HG02885 (cell line): Measurements from ENCODE around the gene DENND1A.

Experiments
- ATAC-seq: cut with Tn5 transposase; IDR thresholded peaks from one replicate; pipeline ENCODE4 v1.9.1; 2021; ENCODE audit warnings: mild to moderate bottlenecking; ENCODE audit not compliant: unreplicated experiment, poor library complexity

The DENND1A gene

DNA sequence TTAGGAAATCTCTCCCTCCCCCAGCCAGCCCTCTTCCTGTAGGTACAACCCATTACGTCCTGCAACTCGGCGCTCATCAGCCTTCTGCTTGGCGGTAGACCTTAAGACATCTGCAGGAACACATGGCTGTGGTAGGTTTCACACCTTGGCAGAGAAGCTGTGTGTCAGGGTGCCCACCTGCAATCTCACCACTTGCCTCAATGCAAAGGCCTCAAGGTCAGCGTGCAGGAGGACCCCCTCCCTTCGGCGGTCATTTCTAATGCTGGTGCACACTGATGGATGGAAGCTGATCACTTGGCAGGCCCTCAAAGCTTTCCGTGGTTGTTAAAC is 506.6 kb downstream of the DENND1A start:
- no peak for ATAC-seq

GRCh38 chr9:123422635-123423310 is 507.2 kb downstream of the DENND1A start:
- ATAC-seq = no peak

DNA sequence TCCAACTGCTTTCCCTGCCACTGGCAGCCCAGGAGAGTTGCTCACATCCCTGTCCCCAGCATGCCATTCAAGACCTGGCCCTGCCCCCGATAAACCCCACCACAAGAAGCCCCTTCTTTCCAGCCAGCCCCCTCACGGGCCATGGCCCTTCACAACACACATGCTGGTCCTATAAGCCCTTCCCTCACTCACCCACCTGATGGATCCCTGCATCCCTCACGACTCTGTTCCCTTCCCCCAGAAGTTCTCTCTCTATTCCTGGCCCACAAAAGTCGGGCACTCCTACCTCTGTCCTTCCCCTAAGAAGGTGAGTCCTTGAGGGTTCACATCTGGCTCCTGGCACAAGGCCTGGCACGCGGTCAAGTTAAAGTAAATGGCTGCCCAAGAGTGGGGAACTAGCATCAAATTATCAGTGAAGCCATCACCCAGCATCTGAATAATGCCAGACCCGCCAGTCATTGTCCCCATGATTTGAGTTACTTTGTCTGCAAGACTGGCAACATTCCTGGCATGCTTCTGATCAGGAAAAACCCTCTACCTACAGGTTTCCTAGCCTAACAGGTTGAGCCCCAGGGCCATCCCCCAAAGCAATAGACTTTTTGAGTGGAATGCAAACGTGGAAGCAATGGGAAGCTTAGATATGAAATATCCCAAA is 508.0 kb downstream of the DENND1A start:
- ATAC-seq = no peak

DNA sequence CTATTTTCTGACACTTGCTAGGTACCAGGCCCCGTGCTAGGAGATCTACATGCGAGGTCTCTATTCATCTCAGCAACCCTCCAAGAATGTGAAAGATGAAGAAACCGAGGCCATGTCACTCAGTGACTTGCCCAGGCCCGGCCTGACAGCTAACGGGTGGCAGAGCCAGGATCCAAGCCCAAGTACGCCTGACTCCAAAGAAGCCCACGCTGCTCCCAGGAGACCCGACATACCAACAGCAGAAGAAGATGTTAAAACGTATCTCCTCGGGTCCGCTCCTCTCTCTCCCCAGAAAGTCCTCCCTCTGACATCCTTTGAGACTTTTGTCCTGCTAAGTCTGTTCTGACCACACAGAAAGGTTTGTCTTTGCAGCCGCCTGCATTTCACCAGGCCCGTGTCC is 508.7 kb downstream of the DENND1A start:
- no peak for ATAC-seq

DNA sequence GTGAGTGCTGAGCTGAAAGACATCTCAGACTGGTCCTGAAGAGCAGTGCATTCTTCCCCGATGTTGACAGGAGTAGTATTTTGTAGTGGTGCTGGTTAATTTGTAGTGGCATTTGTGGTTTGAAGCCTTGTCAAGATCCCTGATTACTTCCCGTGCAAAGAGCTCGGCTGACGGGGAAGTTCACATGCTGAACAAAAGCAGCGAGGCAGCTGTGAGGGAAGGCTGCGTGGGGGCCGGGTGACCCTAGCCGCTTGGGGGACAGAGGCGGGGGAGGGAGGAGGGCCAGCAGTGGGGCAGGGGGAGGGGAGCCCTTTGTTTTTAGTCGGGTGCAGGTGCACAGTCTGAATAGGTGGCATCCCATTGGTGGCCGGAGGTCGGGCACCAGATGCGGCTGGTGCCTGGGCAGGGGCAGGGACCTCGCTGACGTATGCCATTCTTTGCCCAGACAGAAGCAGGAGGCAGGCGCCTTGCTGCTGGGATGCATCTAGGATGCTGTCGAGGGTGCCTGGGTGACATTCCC is 509.3 kb downstream of the DENND1A start:
- no peak for ATAC-seq

DNA sequence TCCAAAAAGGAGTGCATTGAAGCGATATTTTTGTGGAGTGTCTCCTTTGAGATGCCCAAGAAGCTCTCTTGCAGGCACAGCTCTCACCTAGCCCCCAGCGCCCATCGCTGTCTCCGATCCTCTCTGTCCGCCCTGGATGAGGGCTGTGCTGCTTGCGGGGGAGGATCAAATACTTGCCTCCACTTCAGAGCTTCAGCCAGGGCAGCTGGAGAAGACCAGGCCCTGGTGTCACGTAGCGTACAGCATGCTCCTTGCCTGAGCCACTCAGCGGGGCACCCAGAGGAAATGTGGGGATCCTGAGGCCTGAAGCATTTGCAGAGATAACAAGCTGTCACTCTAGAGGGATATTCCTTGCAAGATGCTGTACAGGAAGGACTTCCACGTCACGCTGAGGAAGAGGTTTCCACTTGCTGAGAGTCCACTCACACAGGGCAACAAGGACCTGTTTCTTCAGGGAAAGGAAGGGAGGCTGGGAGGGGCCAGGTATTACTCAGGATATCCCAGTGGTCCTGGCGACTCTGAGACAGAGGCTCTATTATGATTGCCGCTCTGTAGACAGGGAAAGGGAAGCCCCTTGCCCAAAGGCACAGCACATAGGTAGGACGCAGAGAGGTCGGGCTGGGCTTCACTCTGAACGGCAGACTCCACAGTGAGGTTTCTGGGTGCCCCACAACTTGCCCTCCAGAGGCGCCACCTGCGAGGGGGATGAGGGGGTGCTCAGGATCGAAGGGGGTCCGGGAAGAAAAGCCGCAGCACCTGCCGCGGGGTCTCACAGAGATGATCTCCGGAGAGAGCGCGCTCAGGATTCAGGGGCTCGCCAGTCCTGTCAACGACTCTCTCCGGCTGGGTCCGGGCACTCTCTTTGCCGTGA is 510.0 kb downstream of the DENND1A start:
- no peak for ATAC-seq

DNA sequence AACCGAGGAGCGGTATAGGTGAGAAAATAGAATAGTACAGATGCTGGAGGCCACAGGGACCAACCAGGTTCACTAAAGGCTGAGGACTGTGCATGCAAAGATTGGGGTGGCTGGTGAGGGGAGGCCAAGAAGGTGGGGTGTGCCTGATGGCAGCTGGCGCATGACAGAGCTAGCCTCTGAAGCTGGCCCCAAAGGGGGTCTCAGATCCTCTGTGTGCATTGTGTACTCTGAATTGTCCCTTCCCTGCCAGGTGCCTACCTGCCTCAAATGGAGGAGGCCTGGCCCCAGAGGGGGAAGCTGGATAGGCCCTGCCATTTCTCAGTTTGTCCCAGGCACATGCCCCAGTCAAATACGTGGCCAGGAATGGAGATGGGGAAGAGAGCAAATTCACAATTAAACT is 510.8 kb downstream of the DENND1A start:
- ATAC-seq = no peak

DNA sequence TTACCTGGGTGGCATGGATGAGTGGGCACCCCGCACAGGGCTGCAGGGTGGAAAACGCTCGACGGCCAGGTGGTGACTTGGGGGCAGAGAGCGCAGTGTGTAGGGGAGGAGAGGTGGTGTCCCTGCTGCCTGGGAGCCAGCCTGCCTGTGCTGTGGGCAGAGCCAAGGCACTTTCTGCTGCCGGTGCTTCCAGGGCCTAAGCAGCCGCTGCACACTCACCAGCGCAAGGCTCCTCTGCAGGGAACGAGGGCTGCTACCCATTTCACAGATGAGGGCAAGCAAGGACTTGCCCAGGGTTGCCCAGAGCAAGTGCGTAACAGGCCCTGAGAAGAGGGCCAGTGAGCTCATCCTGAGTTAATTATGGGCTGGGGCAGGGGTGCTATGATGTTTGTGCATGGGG is 511.4 kb downstream of the DENND1A start:
- no peak for ATAC-seq

- ATAC-seq = no peak
Measured at GRCh38 chr9:123418052-123418430, 511.9 kb downstream of the DENND1A start.

- ATAC-seq = no peak
Measured at GRCh38 chr9:123417289-123418051, 512.5 kb downstream of the DENND1A start.

GRCh38 chr9:123416176-123416575 is 513.8 kb downstream of the DENND1A start:
- no peak for ATAC-seq

DNA sequence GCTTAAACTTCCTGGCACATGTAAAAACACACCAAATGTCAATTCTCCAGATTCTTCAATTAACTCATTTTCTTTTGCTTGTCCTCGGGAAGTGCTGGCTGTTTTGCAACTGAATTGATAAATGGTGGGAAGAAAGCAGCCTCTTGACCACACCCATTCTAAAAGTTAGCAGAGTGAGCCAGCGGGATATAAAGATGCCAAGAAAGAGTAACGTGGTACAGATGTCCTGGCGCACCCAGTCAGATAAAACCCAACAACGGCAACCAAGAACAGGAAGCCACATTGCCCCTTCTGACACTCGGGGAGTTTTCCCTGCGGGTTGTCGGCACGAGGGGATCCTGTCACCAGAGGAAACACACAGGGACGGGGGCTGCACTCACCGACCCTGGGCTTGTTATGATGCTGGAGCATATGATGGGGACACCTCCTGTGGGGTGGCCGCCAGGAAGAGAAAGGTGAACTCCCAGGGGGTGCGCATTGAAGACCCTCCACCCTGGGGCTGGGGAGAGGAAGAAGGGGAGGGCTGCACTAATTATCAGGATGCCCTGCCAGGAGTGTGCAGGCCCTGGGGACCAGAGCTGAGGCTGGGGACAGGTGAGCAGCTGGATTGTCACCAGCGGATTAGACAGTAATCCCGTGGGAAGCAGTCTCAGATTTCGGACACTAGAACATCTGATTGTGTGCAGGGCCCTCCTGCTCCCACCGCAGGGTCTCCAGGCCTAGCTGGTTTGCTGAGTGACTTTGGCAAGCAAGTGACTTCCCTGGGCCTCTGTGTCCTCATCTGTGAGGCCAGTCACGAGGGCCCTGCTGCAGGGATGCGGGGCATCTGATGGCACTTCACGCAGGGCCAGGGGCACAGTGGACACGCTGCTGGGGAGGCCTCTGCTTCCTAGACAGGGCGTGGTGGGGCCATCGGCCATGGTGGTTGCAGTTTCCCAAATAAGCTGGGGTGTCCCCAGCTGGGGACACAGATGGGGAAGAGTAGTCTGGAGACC is 514.7 kb downstream of the DENND1A start:
- ATAC-seq = no peak

- ATAC-seq = no peak
Measured at GRCh38 chr9:123414204-123414603, 515.7 kb downstream of the DENND1A start.

DNA sequence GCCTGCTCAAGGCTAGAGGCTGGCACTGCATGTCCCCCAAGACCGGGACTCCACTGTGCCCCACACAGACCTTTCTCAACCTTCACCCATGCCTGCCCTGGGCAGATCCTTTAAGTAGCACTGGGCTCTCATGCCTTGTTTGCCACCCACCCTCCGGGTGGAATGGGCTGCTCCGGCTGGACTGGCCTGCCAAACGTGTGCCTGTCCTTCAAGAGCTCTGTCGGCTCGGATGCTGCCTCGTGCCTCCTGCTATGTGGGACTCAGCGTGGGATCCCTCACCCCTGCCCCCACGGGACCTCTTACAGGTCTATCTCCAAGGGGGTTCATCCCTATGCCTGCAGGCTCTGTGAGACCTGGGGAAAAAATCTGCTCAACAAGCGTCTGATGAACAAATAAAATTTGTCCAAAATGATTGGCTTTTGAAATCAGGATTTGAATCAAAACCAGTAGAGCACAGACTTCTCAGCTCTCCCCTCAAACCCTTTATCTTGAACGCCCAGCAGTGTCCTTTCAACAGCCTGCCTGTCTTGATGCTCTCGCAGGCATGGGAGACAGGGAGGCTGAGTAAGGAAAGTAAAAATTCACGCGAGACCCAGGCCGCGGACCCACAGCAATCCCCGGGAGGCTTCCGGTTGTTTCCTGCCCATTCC is 517.6 kb downstream of the DENND1A start:
- ATAC-seq = no peak

GRCh38 chr9:123411636-123412035 is 518.3 kb downstream of the DENND1A start:
- ATAC-seq = no peak

GRCh38 chr9:123411191-123411590 is 518.7 kb downstream of the DENND1A start:
- ATAC-seq = no peak

DNA sequence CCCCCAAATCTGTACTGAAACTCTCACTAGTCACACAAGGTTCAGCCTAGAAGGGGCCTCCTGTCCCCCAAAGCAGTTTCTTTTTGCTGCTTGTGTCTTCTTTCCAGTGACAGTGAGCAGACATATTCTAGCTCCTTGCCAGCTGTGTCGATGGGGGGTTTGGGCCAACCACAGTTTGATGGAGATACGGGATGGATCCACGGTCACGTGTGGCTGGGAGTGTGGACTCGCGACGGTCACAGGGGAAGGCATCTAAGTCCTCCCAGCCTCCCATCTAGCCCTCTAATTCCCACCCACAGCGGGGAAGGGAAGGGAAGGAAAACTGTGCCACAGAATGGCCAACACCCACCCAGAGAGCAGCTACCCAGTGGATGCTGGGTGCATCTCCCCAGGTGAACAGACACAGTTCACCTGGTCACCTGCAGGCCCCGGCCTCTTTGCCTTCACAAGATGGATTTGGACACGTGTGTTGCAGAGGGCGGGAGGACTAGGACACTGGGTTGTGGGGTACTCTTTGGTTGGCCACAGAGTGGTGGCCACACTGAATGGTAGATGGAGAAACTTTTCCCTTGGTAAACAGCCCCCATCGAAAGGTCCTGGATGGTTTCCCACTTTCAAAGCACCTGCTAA is 519.5 kb downstream of the DENND1A start:
- no peak for ATAC-seq
